Panc1 (cell line): Measurements from ENCODE around the gene CFL2.

ENCODE experiments used
- POLR2AphosphoS5 ChIP-seq: IDR thresholded peaks from 2 replicates; pipeline ENCODE4 v1.6.1; 2012; ENCODE audit warnings: mild to moderate bottlenecking, low read depth, low read length, moderate library complexity
- TF ChIP-seq, protein P1 (sequence below), 2 experiments: IDR thresholded peaks; 2 replicates each; pipeline ENCODE4 v1.6.1; 2011 to 2012; ENCODE audit warnings: low read depth in 2 of 2, control low read depth in 1 of 2, low read length in 1 of 2, mild to moderate bottlenecking in 1 of 2, moderate library complexity in 1 of 2; ENCODE audit not compliant: insufficient read depth in 1 of 2

- TF ChIP-seq, protein P1, sequence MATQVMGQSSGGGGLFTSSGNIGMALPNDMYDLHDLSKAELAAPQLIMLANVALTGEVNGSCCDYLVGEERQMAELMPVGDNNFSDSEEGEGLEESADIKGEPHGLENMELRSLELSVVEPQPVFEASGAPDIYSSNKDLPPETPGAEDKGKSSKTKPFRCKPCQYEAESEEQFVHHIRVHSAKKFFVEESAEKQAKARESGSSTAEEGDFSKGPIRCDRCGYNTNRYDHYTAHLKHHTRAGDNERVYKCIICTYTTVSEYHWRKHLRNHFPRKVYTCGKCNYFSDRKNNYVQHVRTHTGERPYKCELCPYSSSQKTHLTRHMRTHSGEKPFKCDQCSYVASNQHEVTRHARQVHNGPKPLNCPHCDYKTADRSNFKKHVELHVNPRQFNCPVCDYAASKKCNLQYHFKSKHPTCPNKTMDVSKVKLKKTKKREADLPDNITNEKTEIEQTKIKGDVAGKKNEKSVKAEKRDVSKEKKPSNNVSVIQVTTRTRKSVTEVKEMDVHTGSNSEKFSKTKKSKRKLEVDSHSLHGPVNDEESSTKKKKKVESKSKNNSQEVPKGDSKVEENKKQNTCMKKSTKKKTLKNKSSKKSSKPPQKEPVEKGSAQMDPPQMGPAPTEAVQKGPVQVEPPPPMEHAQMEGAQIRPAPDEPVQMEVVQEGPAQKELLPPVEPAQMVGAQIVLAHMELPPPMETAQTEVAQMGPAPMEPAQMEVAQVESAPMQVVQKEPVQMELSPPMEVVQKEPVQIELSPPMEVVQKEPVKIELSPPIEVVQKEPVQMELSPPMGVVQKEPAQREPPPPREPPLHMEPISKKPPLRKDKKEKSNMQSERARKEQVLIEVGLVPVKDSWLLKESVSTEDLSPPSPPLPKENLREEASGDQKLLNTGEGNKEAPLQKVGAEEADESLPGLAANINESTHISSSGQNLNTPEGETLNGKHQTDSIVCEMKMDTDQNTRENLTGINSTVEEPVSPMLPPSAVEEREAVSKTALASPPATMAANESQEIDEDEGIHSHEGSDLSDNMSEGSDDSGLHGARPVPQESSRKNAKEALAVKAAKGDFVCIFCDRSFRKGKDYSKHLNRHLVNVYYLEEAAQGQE (IDR thresholded peaks at IDR 0.05; ENCODE audit: insufficient read depth in 1 of 2, low read depth in 2 of 2, low read length in 1 of 2): no peak
- no peak for TF ChIP-seq POLR2AphosphoS5
Measured at GRCh38 chr14:34673702-34674101, 40.7 kb downstream of the CFL2 start.
